Stimulated activated CD8-positive, alpha-beta memory T cell treated with anti-CD3 and anti-CD28 coated beads, Interleukin-12 subunit alpha, Interleukin-12 subunit beta, amount 100 ng/mL, for 4 hours (primary cell): ENCODE measurements around the gene CLCN3.
"Not testable (repeated sequence)": the region's sequence is repeated elsewhere in the genome, so short reads cannot be mapped to it uniquely, and the experiment has no call there.

Experiments
- DNase-seq: peaks from one replicate; pipeline ENCODE4 v3.0.0-alpha.2; 2020; ENCODE audit warnings: low read depth

CLCN3 gene

DNA sequence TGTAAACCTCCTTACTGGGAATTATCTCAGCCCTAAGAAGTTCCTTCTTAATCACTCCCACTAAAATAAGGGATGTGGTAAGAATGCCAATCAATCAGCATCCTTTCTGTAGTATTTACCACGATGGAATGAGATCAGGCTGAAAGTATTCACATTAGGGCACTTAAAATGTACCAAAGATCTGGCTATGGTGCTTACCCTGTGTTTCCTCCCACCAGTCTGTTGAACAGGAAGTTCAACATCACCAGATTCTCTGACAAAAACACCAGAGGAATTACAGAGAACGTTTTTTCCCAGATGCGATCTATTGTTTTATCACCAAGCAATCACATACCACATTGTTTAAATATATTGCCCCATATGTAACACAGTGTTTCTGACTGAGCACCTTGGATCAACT lies 2.1 kb upstream of the CLCN3 start:
- no peak for DNase-seq

DNA sequence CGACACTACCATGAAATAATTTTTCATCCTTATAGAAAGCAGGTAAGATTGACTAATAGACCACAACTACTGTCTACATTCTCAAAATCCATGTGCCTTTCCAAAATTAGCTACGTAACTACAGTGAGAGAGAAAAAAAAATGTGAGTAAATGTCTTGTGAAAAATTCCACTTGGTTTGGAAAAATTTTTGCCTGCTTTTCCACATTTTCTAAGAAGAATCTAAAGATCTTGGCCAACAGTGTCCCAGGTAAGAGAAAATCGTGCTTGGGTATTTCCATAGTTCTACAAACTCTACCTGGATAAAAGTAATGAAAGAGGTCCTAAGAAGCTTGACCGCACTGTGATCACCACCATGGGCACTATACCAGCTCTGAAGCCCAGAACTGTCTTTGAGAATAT lies 1.4 kb upstream of the CLCN3 start:
- no peak for DNase-seq

DNA sequence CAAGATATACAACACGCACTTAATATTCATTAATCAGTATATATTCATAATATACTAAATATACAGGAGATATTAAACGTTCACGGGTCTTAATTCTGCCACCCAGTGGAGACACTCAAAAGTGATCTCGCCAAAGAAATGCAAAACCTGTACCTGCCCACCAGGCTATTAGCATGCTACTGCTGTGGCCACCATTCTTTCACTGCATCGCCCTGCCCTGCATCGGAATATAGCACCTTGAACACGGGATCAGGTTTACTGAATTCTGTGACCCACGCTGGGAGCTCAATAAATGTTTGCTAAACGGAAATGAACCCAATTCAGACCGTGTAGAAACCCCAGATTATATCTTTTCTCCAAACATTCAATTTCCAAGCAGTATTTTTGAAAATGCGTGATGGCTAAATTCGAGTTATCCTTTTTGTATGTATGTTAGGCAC lies 840 bp upstream of the CLCN3 start:
- DNase-seq, result no peak

DNA sequence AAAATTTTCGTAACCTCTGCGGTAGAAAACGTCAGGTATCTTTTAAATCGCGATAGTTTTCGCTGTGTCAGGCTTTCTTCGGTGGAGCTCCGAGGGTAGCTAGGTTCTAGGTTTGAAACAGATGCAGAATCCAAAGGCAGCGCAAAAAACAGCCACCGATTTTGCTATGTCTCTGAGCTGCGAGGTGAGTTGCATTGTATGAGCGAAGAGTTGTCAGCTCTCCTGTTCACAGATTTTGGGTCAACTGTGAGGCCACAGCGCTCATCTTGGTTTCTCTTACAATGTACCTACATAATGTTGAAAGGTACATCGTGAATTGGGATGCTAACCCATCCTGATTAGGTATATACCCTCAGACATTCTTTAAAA lies 486 bp downstream of the CLCN3 start:
- no peak for DNase-seq

DNA sequence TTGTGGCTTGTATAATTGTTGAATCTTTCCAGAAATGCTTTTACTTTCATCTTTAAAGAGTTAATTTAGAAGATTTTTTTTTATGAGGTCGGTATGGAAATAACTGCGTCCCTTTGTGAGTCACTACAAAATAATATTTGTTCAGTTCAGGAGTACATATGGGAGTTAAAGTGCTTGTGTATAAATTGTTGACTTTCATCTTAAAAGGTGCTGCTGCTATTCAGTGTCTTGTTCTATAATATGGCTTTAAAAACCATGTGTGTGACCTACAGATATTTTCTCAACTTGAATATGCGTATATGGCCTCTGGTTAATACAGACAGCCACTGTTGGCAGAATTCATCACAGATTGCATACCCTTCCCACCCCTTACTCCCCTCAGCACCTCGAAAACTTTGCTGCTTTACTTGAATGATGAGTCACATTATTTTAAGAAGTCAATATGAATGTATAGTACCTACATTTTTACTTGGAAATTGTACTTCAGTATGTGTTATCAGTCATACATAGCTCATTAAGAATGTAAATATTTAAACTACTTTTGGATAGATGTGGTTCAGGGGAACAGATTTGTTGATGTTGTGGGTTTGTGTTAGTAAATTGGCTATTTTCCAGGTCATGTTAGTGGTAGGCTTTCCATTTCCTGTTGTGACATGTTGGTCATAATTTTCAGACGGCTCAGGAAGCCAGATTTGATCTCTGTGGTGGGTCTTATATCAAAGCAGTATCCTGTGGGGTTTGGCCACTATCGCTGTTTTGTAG lies 1.5 kb downstream of the CLCN3 start:
- no peak for DNase-seq

DNA sequence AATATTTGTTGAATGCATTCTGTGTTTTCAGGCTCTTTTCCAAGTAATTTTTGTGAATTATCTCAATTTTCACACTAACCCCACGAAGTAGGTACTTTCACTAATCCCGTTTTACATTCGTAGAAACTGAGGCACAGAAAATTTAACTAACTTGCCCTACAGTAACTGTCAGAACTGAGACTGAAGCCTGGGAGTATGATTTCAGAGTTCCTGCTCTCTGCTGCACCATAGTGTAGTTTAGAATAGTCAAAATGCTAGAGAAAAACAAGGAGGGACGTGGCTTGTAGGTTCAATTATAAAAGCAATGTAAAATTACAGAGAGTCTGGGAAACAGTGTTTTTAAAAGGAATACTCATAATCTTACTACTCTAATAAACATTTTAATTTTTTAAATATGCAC lies 2.2 kb downstream of the CLCN3 start:
- DNase-seq, result no peak

DNA sequence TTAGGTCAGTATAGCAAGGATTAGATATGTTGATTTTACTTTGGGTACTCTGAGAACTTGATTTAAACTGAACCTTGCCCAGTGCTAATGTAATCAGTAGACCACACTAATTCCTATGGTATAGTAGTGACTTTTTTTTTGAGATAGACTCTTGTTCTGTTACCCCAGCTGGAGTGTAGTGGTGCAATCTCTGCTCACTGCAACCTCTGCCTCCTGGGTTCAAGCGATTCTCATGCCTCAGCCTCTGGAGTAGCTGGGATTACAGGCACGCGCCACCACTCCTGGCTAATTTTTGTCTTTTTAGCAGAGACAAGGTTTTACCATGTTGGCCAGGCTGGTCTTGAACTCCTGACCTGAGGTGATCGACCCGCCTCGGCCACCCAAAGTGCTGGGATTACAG lies 3.6 kb downstream of the CLCN3 start:
- not testable (repeated sequence) for DNase-seq

DNA sequence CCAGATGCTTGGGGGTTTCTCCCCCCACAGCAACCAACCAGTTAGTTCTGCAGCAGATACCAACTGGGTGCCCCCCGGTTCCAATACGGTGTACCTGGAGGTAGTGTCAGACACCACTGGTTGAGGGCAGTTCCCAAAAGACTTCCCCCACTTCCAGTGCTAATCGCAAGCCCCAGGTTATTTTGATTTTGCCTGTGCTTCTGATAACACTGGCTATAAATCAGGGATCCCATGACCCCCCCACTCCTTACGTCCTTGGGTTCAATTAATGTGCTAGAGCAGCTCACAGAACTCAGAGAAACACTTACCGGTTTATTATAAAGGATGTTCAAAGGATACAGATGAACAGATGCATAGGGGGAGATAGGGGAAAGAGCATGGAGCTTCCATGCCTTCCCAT lies 5.5 kb downstream of the CLCN3 start:
- DNase-seq, result no peak

DNA sequence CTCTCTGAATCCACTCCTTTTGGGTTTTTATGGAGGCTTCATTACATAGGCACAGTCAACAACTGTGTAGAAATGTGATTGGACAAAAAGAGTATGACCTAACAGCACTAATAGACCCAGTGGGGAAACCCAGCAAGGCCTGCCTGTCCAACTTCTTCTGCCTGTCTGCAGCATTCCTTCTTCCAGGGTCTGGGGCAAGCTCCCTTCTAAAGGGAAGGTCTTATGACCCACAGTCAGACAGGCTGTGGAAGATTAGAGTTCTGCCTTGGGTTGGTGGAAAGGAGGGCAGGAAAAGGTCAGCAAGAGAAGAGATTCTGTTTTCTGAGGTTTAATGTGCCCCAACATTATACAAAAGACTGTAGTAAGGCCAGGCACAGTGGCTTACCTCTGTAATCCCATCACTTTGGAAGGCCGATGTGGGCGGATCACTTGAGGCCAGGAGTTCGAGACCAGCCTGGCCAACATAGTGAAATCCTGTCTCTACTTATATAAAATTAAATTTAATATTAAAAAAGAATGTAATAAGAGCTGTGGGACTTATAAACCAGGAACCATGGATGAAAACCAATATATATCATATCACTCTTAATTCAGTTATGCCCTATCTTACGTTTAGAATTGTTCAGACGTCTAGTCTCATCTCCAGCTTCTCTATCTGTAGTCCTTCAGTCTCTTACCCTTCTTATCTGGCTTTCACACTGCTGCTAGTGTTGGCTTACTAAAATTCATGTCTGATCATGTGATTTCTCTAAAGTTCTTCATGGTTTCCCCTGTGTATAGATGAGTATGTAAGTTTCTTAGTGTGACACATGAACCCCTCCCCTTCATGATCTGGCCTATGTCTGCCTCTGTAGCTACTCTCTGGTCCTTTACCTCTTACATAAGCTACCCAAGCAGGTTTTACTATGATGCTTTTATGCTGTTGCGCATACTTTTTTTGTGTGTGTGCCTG lies 6.2 kb downstream of the CLCN3 start:
- no peak for DNase-seq

DNA sequence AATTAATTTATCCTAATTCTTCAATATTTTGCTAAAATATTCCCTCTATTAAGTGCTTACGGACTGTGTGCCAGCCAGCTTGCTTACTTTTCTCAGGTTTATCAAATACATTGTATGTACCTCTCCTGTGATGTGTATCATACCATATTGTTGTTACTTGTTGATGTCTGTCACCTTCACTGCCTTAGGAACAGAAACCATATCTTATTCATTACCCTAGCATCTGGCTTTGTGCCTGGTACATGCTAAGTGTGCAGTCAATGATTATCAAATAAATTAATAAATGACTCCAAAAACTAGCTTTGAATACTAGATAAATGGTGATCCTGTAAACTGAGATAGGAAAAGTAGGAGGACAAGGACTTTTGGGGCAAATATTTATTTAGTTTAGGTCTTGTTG lies 6.9 kb downstream of the CLCN3 start:
- no peak for DNase-seq

DNA sequence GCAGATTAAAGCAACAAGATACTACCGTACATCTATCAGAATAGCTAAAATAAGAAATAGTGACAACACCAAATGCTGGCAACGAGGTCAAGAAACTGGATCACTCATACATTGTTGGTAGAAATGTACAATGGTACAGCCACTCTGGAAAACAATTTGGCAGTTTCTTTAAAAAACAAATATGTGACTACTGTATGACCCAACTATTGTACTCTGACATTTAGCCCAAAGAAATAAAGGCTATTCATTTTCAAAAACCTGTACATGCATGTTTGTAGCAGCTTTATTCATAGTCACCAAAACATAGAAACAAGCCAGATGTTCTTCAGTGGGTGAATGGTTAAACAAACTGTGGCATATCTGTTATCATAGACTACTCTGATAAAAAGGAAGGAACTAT lies 8.2 kb downstream of the CLCN3 start:
- DNase-seq, result no peak

DNA sequence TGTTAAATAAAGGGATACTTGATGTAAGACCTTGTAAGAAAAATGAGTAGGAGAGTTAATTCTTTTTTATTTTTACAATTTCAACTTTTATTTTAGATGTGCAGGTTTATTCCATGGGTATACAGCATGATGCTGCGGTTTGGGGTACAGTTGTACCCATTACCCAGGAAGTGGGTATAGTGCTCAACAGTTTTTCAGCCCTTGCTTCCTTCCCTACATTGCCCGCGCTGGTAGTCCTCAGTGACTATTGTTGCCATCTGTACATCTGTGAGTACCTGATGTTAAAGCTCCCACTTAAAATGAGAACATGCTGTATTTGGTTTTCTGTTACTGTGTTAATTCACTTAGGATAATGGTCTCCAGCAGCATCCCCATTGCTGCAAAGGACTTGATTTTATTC lies 9.7 kb downstream of the CLCN3 start:
- no peak for DNase-seq

DNA sequence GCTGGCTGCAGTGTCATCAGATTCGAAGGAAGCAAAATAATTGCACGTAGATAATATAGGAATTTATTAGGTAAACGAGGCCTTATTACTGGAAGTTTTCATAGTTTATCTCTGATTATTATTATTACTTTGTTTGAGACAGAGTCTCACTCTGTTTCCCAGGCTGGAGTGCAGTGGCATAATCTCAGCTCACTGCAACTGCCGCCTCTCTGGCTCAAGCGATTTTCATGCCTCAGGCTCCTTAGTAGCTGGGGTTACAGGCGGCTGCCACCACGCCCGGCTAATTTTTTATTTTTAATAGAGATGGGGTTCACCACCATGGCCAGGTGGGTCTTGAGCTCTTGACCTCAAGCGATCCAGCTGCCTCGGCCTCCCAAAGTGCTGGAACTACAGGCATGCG lies 12.5 kb downstream of the CLCN3 start:
- no peak for DNase-seq

DNA sequence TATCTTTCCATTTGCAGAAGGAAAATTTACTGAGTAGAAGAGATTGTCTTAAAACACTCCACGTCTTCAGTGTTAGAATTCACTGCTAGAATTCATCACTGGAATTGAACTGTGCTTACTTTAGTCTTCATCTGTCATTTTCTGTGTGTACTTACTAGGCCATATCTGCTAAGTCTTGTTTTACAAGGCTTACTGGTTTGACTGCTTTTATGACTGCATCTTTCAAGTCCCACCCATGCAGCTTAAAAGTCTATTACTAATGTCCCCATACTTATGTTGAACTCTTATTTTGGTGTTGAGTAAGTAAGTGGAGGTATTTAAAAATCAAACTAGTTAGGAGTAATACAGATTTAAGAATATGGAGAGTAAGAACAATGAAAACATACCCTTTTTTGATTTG lies 14.6 kb downstream of the CLCN3 start:
- DNase-seq, result no peak

DNA sequence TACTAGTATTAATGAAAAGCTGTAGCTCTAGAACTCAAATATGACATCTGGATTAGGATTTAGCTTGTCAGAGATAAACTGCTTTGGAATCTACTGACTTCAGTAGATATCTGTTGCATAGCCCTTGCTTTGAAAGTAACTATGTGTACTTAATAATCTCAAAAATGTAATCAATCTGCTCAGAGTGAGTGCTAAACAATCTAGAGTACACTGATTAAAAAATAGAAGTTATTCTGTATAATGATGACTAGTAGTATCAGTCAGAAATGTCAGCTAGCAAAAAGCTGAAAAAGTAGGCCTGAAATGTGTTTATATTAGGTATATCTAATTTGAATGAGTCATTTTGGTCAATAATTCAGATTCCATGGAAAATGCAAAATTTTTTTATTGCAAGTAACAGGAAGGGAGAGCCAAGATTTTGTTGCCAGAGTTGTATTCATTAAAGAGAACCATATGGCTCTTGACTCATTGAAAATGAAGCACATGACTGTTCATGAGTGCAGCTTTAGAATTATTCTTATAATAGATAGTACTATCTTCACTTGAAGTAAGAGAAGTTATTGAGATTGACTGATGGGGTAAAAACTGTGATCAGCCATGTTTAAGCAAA lies 20.0 kb downstream of the CLCN3 start:
- DNase-seq, result no peak

DNA sequence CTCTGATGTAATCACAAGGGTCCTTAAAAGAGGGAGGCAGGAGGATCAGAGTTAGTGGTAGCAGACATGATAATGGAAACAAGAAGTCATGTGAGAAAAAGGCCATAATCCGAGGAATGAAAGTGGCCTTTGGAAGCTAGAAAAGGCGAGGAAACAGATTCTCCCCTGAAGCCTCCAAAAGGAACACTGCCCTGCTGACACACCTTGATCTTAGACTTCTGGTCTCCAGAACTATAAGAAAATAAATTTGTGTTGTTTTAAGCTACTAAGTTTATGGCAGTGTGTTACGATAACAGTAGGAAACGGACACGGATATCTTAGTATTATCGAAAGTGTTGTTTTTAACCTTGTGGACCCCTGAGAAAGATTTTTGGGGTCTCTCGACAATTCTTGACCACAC lies 24.4 kb downstream of the CLCN3 start:
- DNase-seq, result no peak

DNA sequence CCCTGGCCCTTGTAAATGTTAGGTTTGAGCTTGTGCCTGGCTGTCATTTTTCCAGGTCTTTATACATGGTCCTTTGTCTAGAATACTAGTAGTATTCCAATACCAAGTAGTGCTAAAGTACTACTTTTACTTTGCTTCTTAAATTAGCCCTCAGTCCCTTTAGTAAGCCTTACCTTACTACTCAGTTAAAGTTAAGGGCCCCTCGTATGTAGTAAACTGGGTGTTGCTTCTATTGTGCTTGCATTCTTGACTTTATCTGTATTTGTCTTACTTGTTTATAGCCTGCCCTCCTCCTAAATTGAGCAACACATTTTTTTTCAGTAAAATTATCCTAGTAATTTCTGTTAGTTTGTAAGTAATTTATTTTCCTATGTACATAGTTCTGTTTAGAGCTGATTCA lies 25.2 kb downstream of the CLCN3 start:
- DNase-seq, result no peak

DNA sequence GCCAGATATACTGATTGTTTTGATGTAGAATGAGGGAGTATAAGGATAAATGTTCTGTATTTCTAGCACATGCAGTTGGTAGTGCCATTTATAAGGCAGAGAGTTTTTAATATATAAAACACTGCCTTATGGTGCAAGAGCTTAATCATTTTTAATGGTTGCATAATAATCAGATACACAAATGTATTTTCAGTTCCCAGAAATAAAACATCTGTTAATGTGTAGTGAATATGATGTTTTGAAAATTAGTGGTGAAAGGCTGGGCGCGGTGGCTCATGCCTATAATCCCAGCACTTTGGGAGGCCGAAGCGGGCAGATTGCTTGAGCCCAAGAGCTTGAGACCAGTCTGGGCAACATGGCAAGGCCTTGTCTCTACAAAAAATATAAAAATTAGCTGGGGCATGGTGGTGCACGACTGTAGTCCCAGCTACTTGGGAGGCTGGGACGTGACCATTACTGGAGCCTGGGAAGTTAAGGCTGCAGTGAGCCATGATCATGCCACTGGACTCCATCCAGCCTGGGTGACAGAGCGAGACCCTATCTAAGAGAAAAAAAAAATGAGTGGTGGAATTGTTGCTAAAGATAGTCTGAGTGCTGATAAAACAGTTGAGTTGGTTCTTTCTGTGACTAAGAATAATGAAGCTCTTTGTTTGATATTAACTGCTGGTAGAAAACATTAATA lies 29.3 kb downstream of the CLCN3 start:
- no peak for DNase-seq

DNA sequence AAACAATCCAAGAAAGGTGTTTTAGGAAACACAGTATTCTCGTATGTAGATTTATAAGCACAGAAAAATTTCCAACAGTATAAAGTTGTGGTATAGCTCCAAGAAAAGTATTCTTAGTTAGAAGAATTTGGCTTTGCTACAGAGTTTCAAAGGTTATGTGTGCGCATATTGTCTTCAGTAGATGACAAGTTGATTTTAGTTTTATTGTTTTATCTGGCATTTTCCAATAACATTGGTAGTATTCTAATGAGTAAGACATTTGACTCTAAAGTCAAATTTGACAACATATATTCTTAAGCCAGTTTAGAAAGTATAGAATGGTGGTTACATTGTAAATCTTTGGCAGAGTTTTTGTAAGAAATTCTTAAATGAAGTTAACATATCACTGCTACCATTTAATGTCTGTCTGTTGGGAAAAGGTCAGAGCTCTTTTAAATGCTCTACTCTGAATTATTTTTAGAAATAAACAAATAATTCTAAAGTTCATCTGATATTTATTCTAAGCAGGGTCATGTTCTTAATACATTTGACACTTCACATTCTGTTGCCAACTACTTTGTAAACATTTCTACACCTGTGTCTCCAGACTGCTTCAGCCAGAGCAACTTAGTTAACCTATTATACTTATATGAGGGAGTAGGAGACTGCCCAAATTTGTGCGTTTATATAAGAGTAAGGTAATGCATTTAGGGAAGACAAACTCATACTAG lies 30.0 kb downstream of the CLCN3 start:
- no peak for DNase-seq

DNA sequence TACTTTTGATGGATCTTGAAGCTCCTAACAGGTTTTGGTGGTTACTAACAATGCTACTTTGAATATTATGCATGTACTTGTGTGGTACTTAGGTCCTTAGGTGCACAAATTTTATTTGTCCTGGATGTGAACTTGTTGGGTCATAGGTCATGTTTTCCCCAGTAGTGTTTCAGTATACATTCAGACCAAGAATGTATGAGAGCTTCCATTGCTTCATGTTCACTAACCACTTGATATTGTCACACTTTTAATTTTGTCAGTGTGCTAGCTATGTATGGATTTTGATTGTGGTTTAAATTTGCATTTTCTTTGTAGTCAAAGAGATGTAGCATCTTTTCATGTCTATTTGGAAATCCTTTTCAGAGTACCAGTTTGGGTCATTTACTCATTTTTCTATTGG lies 32.2 kb downstream of the CLCN3 start:
- DNase-seq, result no peak

DNA sequence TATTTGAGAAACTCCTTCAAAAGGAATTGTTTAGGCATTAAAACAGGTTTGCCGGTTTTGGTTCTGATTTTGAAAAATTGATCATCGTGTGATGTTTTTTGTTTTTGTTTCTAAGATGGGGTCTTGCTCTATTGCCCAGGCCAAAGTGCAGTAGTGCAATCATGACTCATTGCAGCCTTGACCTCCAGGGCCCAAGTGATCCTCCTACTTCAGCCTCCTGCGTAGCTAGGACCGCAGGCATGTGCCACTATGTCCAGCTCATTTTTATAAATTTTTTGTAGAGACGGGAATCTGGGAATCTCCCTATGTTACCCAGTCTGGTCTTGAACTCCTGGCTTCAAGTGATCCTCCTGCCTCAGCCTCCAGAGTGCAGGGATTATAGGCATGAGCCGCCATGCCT lies 35.0 kb downstream of the CLCN3 start:
- DNase-seq, result no peak
